ENCODE measurements around the gene CACNA2D2.

CACNA2D2 gene

DNA sequence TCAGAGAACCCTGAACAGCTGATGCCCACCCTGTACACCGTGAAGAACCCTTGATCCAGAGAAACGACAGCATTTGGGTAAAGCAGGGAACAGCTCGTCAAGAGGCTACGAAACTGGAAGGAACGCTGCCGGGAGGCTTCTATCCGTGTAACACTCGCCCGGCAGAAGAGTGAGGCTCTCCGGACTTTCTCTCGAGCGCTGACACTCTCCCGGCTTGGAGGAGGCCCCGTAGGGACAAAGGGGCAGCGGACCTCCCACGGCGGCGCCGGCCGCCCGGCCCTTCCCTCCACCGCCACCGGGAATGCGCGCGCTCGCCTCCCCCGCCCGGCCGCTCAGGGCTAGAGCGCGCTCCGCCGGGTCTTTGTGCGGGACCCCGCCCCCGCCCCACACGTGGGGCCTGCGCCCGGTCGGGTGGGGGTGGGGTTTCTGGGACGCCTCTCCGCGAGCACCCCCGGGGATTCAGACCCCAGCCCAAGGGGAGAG lies 182.5 kb downstream of the CACNA2D2 start:
- H3K4me1 ChIP-seq (ENCODE audit: control insufficient read depth, insufficient read depth, low read length) = peaks cover 7% of the 10 kb centered on the region; the same call in 1 of the 2 replicates
- H3K4me3 ChIP-seq (ENCODE audit: low read depth, low read length) = peak overlapping the region; percentile 62
- POLR2A ChIA-PET = interaction anchor here (0.6 to 3.2 kb wide), 9 partner anchors 10 to 370 kb away, joined by 3 to 17 read pairs (median 5); partner anchors contain the start of genes CYB561D2, HYAL3, NAA80 and NPRL2
- peak overlapping the region; percentile 95; the same call in 1 of the 2 replicates for H3K27ac ChIP-seq (ENCODE audit: extremely low read depth, low read depth, low read length)
- H3K36me3 ChIP-seq (ENCODE audit: control insufficient read depth in 2 of 2, insufficient read depth in 1 of 2, low read length in 2 of 2) = peaks cover 0 to 61% of the 10 kb centered on the region in 2 experiments; a peak in 1 of 3 replicates
- CTCF ChIA-PET = interaction anchor here (0.5 to 1.3 kb wide), 8 partner anchors 15 to 1493 kb away, joined by 3 to 7 read pairs (median 3); no protein-coding TSS in a partner anchor
- H3K9me3 ChIP-seq (ENCODE audit: control insufficient read depth, insufficient read depth, low read depth, low read length) = no peaks in the 10 kb centered on the region
- peak; percentile 88 for TF ChIP-seq GLIS1 (tag by site-specific recombination; IDR thresholded peaks at IDR 0.05)
- TF ChIP-seq ZNF544 (tag by site-specific recombination; IDR thresholded peaks at IDR 0.05) = no peak
- TF ChIP-seq ZNF174 (tag by site-specific recombination; IDR thresholded peaks at IDR 0.05) = no peak
- no peak for TF ChIP-seq ZIC2 (tag by site-specific recombination; IDR thresholded peaks at IDR 0.05)
- no peak for TF ChIP-seq ZNF426 (tag by site-specific recombination; IDR thresholded peaks at IDR 0.05)
- no peak for TF ChIP-seq TCF7L2 (IDR thresholded peaks at IDR 0.05; ENCODE audit: borderline replicate concordance, low read depth, low read length)
- TF ChIP-seq KLF7 (tag by site-specific recombination; IDR thresholded peaks at IDR 0.05; ENCODE audit: borderline replicate concordance) = no peak
- TF ChIP-seq ZNF645 (tag by site-specific recombination; IDR thresholded peaks at IDR 0.05) = no peak
- no peak for TF ChIP-seq ZNF600 (tag by site-specific recombination; IDR thresholded peaks at IDR 0.05)
- TF ChIP-seq ZNF391 (tag by site-specific recombination; IDR thresholded peaks at IDR 0.05; ENCODE audit: borderline replicate concordance, low read depth) = no peak
- TF ChIP-seq ZFP37 (tag by site-specific recombination; IDR thresholded peaks at IDR 0.05) = no peak
- no peak for TF ChIP-seq BCL11B (tag by site-specific recombination; IDR thresholded peaks at IDR 0.05; ENCODE audit: low read depth)
- TF ChIP-seq, protein P1, sequence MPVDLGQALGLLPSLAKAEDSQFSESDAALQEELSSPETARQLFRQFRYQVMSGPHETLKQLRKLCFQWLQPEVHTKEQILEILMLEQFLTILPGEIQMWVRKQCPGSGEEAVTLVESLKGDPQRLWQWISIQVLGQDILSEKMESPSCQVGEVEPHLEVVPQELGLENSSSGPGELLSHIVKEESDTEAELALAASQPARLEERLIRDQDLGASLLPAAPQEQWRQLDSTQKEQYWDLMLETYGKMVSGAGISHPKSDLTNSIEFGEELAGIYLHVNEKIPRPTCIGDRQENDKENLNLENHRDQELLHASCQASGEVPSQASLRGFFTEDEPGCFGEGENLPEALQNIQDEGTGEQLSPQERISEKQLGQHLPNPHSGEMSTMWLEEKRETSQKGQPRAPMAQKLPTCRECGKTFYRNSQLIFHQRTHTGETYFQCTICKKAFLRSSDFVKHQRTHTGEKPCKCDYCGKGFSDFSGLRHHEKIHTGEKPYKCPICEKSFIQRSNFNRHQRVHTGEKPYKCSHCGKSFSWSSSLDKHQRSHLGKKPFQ (tag by site-specific recombination; IDR thresholded peaks at IDR 0.05) = no peak
- TF ChIP-seq ZNF292 (tag by site-specific recombination; IDR thresholded peaks at IDR 0.05; ENCODE audit: borderline replicate concordance, low read depth) = no peak
- peak; percentile 8; the same call in 1 of the 2 replicates for TF ChIP-seq ZXDB (tag by site-specific recombination; IDR thresholded peaks at IDR 0.05)
- TF ChIP-seq ZNF16 (tag by site-specific recombination; IDR thresholded peaks at IDR 0.05; ENCODE audit: low read depth) = no peak
- TF ChIP-seq ZNF274 (IDR thresholded peaks at IDR 0.05; ENCODE audit: low read length) = no peak
- no peak for TF ChIP-seq ZNF274 (tag by site-specific recombination; IDR thresholded peaks at IDR 0.05; ENCODE audit: borderline replicate concordance)
- TF ChIP-seq KLF9 (tag by site-specific recombination; IDR thresholded peaks at IDR 0.05; ENCODE audit: low read depth) = peak; percentile 74
- TF ChIP-seq, protein P2, sequence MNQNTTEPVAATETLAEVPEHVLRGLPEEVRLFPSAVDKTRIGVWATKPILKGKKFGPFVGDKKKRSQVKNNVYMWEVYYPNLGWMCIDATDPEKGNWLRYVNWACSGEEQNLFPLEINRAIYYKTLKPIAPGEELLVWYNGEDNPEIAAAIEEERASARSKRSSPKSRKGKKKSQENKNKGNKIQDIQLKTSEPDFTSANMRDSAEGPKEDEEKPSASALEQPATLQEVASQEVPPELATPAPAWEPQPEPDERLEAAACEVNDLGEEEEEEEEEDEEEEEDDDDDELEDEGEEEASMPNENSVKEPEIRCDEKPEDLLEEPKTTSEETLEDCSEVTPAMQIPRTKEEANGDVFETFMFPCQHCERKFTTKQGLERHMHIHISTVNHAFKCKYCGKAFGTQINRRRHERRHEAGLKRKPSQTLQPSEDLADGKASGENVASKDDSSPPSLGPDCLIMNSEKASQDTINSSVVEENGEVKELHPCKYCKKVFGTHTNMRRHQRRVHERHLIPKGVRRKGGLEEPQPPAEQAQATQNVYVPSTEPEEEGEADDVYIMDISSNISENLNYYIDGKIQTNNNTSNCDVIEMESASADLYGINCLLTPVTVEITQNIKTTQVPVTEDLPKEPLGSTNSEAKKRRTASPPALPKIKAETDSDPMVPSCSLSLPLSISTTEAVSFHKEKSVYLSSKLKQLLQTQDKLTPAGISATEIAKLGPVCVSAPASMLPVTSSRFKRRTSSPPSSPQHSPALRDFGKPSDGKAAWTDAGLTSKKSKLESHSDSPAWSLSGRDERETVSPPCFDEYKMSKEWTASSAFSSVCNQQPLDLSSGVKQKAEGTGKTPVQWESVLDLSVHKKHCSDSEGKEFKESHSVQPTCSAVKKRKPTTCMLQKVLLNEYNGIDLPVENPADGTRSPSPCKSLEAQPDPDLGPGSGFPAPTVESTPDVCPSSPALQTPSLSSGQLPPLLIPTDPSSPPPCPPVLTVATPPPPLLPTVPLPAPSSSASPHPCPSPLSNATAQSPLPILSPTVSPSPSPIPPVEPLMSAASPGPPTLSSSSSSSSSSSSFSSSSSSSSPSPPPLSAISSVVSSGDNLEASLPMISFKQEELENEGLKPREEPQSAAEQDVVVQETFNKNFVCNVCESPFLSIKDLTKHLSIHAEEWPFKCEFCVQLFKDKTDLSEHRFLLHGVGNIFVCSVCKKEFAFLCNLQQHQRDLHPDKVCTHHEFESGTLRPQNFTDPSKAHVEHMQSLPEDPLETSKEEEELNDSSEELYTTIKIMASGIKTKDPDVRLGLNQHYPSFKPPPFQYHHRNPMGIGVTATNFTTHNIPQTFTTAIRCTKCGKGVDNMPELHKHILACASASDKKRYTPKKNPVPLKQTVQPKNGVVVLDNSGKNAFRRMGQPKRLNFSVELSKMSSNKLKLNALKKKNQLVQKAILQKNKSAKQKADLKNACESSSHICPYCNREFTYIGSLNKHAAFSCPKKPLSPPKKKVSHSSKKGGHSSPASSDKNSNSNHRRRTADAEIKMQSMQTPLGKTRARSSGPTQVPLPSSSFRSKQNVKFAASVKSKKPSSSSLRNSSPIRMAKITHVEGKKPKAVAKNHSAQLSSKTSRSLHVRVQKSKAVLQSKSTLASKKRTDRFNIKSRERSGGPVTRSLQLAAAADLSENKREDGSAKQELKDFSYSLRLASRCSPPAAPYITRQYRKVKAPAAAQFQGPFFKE (tag by site-specific recombination; IDR thresholded peaks at IDR 0.05; ENCODE audit: borderline replicate concordance) = no peak
- no peak for TF ChIP-seq ZNF664 (tag by site-specific recombination; IDR thresholded peaks at IDR 0.05)
- TF ChIP-seq GLIS2 (tag by site-specific recombination; IDR thresholded peaks at IDR 0.05) = peak; percentile 67
- TF ChIP-seq SALL2 (tag by site-specific recombination; IDR thresholded peaks at IDR 0.05; ENCODE audit: borderline replicate concordance) = no peak
- TF ChIP-seq ZBTB10 (tag by site-specific recombination; IDR thresholded peaks at IDR 0.05) = no peak
- TF ChIP-seq, protein P3, sequence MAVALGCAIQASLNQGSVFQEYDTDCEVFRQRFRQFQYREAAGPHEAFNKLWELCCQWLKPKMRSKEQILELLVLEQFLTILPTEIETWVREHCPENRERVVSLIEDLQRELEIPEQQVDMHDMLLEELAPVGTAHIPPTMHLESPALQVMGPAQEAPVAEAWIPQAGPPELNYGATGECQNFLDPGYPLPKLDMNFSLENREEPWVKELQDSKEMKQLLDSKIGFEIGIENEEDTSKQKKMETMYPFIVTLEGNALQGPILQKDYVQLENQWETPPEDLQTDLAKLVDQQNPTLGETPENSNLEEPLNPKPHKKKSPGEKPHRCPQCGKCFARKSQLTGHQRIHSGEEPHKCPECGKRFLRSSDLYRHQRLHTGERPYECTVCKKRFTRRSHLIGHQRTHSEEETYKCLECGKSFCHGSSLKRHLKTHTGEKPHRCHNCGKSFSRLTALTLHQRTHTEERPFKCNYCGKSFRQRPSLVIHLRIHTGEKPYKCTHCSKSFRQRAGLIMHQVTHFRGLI (tag by site-specific recombination; IDR thresholded peaks at IDR 0.05) = no peak

All from HEK293 (cell line).